GM19351 (cell line): Measurements from ENCODE around the gene ACTR1B.
A peak's percentile ranks its signal among the peaks of the same experiment; 100 is the strongest.
"Not testable (repeated sequence)": the region's sequence is repeated elsewhere in the genome, so short reads cannot be mapped to it uniquely, and the experiment has no call there.

ENCODE experiments used
- ATAC-seq: cut with Tn5 transposase; IDR thresholded peaks from one replicate; pipeline ENCODE4 v1.9.1; 2021; ENCODE audit warnings: mild to moderate bottlenecking, moderate library complexity; ENCODE audit not compliant: unreplicated experiment

ACTR1B gene

GRCh38 chr2:97691166-97691565, 27.3 kb upstream of the ACTR1B start:
- no peak for ATAC-seq

GRCh38 chr2:97688062-97688827, 24.4 kb upstream of the ACTR1B start:
- ATAC-seq = peak; percentile 61

GRCh38 chr2:97687235-97687634, 23.4 kb upstream of the ACTR1B start:
- ATAC-seq = not testable (repeated sequence)

- ATAC-seq = no peak
Observed at GRCh38 chr2:97678298-97678697, 14.5 kb upstream of the ACTR1B start.

GRCh38 chr2:97677480-97677879, 13.6 kb upstream of the ACTR1B start:
- ATAC-seq = no peak

GRCh38 chr2:97676620-97677019, 12.8 kb upstream of the ACTR1B start:
- no peak for ATAC-seq

GRCh38 chr2:97675430-97676113, 11.7 kb upstream of the ACTR1B start:
- ATAC-seq = no peak

- no peak for ATAC-seq
Observed at GRCh38 chr2:97673915-97674283, 10.1 kb upstream of the ACTR1B start.

GRCh38 chr2:97673182-97673914, 9.5 kb upstream of the ACTR1B start:
- no peak for ATAC-seq

GRCh38 chr2:97672606-97673140, 8.8 kb upstream of the ACTR1B start:
- not testable (repeated sequence) for ATAC-seq

GRCh38 chr2:97671526-97671925, 7.7 kb upstream of the ACTR1B start:
- ATAC-seq = no peak

GRCh38 chr2:97670471-97670870, 6.6 kb upstream of the ACTR1B start:
- no peak for ATAC-seq

- no peak for ATAC-seq
Observed at GRCh38 chr2:97669448-97669847, 5.6 kb upstream of the ACTR1B start, which contains the start of gene C2orf92. Gene C2orf92 (plus strand): TSS chr2:97669713. CDS start chr2:97669789, 76 bp downstream.

GRCh38 chr2:97664636-97664970, 759 bp upstream of the ACTR1B start:
- no peak for ATAC-seq

- ATAC-seq = no peak
Observed at GRCh38 chr2:97663626-97663961, 250 bp downstream of the ACTR1B start.

GRCh38 chr2:97662895-97663625, 784 bp downstream of the ACTR1B start:
- ATAC-seq = peak; percentile 42

GRCh38 chr2:97662386-97662894, 1.4 kb downstream of the ACTR1B start:
- ATAC-seq = no peak

- ATAC-seq = no peak
Observed at GRCh38 chr2:97661927-97662326, 1.9 kb downstream of the ACTR1B start.

- ATAC-seq = no peak
Observed at GRCh38 chr2:97660775-97661389, 3.0 kb downstream of the ACTR1B start.

- ATAC-seq = no peak
Observed at GRCh38 chr2:97660044-97660774, 3.6 kb downstream of the ACTR1B start.
